Lower leg skin (tissue), 4 donors: ENCODE data around the gene VANGL2. TPM values are rescaled to one million over a fixed set of nuclear protein-coding genes. Genes with fewer than 3 reads are reported as not detected.

Source experiments
- DNase-seq, 2 donors: peaks; one replicate each; pipeline ENCODE4 v3.0.0-alpha.2; 2019; ENCODE audit warnings: low spot score in 2 of 2
- H3K4me3 ChIP-seq: fragments of 200-600 bp; sonication (generic); 2 replicates; pipeline ENCODE4 v1.5.1; 2017; ENCODE audit warnings: mild to moderate bottlenecking, low read depth; ENCODE audit not compliant: poor library complexity, severe bottlenecking
- CTCF ChIP-seq, 3 donors: fragments of 450-650 bp; IDR thresholded peaks; one replicate each; pipeline ENCODE4 v1.5.1; 2016; ENCODE audit warnings: antibody characterized with exemption in 3 of 3, mild to moderate bottlenecking in 3 of 3, moderate library complexity in 2 of 3
- POLR2A ChIP-seq, 2 donors: fragments of 450-650 bp; IDR thresholded peaks; one replicate each; pipeline ENCODE4 v1.6.1; 2016 to 2017; ENCODE audit warnings: antibody characterized with exemption in 2 of 2, mild to moderate bottlenecking in 1 of 2, moderate library complexity in 1 of 2
- WGBS, 2 donors: methylation state at CpG; one replicate each; pipeline ENCODE4 v1.1.5; 2018; 5-methylcytosine and 5-hydroxymethylcytosine counted together
- intact Hi-C: fragments of 100-400 bp; cut with DNase I; formaldehyde crosslinking; loops from one replicate; pipeline ENCODE4 v1.15.0; 2023; ENCODE audit warnings: low total_unique reads
- total RNA-seq, 4 donors: library from RNA; depleted of rRNA; stranded (reverse); fragments of >200 nt; gene quantifications; one replicate each; pipeline ENCODE4 v1.1.0, GENCODE V29; 2016

VANGL2 gene
- total RNA-seq, 4 donors from 2014 or later, result 18.7 to 27.3 (median 24.4) TPM

GRCh38 chr1:160420881-160421842, 20.8 kb downstream of the VANGL2 start:
- no peak overlapping the region for H3K4me3 ChIP-seq
- peak in 1 of 2 donors; percentile 68 for DNase-seq
- TF ChIP-seq POLR2A (IDR thresholded peaks at IDR 0.05) (no peak), CTCF (IDR thresholded peaks at IDR 0.05) (no peak)
- intact Hi-C loops, result no loop called here
- WGBS, 2 donors, result 87 to 92% methylated on average over 7 of the region's 7 CpGs

- intact Hi-C loops, result no loop called here
- H3K4me3 ChIP-seq, result no peak overlapping the region
- no peak for TF ChIP-seq POLR2A (IDR thresholded peaks at IDR 0.05)
- no peak for TF ChIP-seq CTCF (IDR thresholded peaks at IDR 0.05)
- DNase-seq, result peak in 1 of 2 donors; percentile 68
- WGBS, 2 donors, result 82 to 90% methylated on average over 5 of the region's 5 CpGs
Measured at GRCh38 chr1:160421881-160422280, 21.5 kb downstream of the VANGL2 start.

- H3K4me3 ChIP-seq, result no peak overlapping the region
- WGBS, 2 donors, result 90 to 91% methylated on average over 7 of the region's 7 CpGs
- TF ChIP-seq POLR2A (IDR thresholded peaks at IDR 0.05), result no peak
- TF ChIP-seq CTCF (IDR thresholded peaks at IDR 0.05), result no peak
- peak in 1 of 2 donors; percentile 72 for DNase-seq
- intact Hi-C loops, result no loop called here
Measured at GRCh38 chr1:160423966-160424365, 23.6 kb downstream of the VANGL2 start.

GRCh38 chr1:160425847-160426246, 25.5 kb downstream of the VANGL2 start:
- TF ChIP-seq POLR2A (IDR thresholded peaks at IDR 0.05) (no peak), CTCF (IDR thresholded peaks at IDR 0.05) (no peak)
- intact Hi-C loops, result no loop called here
- no peak for DNase-seq
- no peak overlapping the region for H3K4me3 ChIP-seq
- WGBS, 2 donors, result 82 to 87% methylated on average over 5 of the region's 5 CpGs

- no peak for DNase-seq
- 84 to 87% methylated on average over 7 of the region's 7 CpGs for WGBS, 2 donors
- intact Hi-C loops, result no loop called here
- H3K4me3 ChIP-seq, result no peak overlapping the region
- TF ChIP-seq CTCF (IDR thresholded peaks at IDR 0.05), result no peak
- no peak for TF ChIP-seq POLR2A (IDR thresholded peaks at IDR 0.05)
Measured at GRCh38 chr1:160427625-160428024, 27.3 kb downstream of the VANGL2 start.
